ENCODE results near the gene LAMA1.

Gene LAMA1

DNA sequence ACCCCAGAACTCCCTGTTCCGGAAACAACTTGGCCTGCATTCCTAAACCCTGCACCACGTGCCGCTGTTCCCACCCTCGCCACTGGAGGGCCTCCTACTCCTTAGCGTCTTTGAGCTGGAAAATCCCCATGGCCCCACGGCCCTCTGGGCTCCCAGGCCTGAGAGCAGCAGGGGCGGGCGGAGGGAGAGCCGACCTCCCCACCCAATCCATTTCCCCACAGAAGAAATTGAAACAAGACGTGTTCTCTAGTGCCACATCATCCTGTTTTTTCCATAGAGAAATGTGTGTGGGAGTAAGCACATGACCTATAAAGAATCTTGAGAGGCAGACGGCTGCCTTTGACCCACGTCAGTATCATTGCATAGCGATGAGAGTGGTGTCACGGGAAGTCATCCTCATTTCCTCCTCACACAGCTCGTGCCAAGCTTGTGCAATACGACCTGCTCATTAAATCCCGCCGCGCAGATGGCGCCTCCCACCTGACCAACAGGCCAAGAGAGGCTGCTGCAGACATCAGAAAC, 79.2 kb downstream of the LAMA1 start:
- Histone ChIP-seq H3K36me3 (ENCODE audit: control insufficient read depth, low read length) (no peaks in the 10 kb centered on the region), H3K4me1 (ENCODE audit: control insufficient read depth, low read length) (no peaks in the 10 kb centered on the region), H4K20me1 (ENCODE audit: control insufficient read depth, insufficient read depth, low read depth, low read length) (no peaks in the 10 kb centered on the region), H3K4me2 (ENCODE audit: low read length) (no peak overlapping the region), H3K27me3 (ENCODE audit: control insufficient read depth, low read length) (no peaks in the 10 kb centered on the region), H3K79me2 (ENCODE audit: control insufficient read depth, low read length) (no peaks in the 10 kb centered on the region), H3K4me3 (ENCODE audit: low read length) (no peak overlapping the region), H3F3A (ENCODE audit: control insufficient read depth, insufficient read depth) (no peaks in the 10 kb centered on the region), H3K9me2 (replicated peaks; ENCODE audit: control insufficient read depth, low read length) (no peaks in the 10 kb centered on the region), H3K27ac (ENCODE audit: low read depth, low read length) (no peak overlapping the region), H3K9me3 (ENCODE audit: control insufficient read depth, insufficient read depth, low read length) (no peaks in the 10 kb centered on the region)
- TF ChIP-seq, protein P1, sequence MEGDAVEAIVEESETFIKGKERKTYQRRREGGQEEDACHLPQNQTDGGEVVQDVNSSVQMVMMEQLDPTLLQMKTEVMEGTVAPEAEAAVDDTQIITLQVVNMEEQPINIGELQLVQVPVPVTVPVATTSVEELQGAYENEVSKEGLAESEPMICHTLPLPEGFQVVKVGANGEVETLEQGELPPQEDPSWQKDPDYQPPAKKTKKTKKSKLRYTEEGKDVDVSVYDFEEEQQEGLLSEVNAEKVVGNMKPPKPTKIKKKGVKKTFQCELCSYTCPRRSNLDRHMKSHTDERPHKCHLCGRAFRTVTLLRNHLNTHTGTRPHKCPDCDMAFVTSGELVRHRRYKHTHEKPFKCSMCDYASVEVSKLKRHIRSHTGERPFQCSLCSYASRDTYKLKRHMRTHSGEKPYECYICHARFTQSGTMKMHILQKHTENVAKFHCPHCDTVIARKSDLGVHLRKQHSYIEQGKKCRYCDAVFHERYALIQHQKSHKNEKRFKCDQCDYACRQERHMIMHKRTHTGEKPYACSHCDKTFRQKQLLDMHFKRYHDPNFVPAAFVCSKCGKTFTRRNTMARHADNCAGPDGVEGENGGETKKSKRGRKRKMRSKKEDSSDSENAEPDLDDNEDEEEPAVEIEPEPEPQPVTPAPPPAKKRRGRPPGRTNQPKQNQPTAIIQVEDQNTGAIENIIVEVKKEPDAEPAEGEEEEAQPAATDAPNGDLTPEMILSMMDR (IDR thresholded peaks at IDR 0.05; ENCODE audit: low read depth, low read length, poor library complexity, severe bottlenecking) = peak; percentile 45
- no peak for TF ChIP-seq EZH2phosphoT487 (IDR thresholded peaks at IDR 0.05; ENCODE audit: borderline replicate concordance, low read length)

DNA sequence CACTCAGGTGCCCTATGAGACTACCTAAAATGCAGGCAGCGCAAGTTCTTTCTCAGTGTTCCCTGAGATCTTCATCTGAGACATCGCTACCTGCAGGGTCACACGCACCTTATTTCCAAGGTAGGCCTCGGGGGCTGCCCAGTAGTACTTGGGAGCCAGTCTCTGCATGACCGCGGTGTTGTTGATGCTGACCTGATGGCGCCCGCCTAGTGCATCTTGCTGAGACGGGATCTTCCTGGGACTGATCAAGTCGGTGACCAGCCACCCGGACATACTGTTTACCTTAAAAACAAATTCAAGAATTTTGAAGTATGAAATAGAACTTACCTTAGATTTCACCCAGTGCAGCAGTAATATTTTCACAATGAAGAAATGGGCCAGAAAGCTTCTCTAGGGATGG, 80.1 kb downstream of the LAMA1 start:
- H3K9me3 ChIP-seq (ENCODE audit: control insufficient read depth, insufficient read depth, low read length) = no peaks in the 10 kb centered on the region
- no peaks in the 10 kb centered on the region for H3F3A ChIP-seq (ENCODE audit: control insufficient read depth, insufficient read depth)
- no peaks in the 10 kb centered on the region for H4K20me1 ChIP-seq (ENCODE audit: control insufficient read depth, insufficient read depth, low read depth, low read length)
- no peaks in the 10 kb centered on the region for H3K36me3 ChIP-seq (ENCODE audit: control insufficient read depth, low read length)
- no peak overlapping the region for H3K27ac ChIP-seq (ENCODE audit: low read depth, low read length)
- H3K27me3 ChIP-seq (ENCODE audit: control insufficient read depth, low read length) = no peaks in the 10 kb centered on the region
- H3K9me2 ChIP-seq (replicated peaks; ENCODE audit: control insufficient read depth, low read length) = no peaks in the 10 kb centered on the region
- TF ChIP-seq, protein P1 (IDR thresholded peaks at IDR 0.05; ENCODE audit: low read depth, low read length, poor library complexity, severe bottlenecking) = no peak
- TF ChIP-seq EZH2phosphoT487 (IDR thresholded peaks at IDR 0.05; ENCODE audit: borderline replicate concordance, low read length) = no peak
- no peaks in the 10 kb centered on the region for H3K79me2 ChIP-seq (ENCODE audit: control insufficient read depth, low read length)
- no peak overlapping the region for H3K4me3 ChIP-seq (ENCODE audit: low read length)
- H3K4me2 ChIP-seq (ENCODE audit: low read length) = no peak overlapping the region
- H3K4me1 ChIP-seq (ENCODE audit: control insufficient read depth, low read length) = no peaks in the 10 kb centered on the region

DNA sequence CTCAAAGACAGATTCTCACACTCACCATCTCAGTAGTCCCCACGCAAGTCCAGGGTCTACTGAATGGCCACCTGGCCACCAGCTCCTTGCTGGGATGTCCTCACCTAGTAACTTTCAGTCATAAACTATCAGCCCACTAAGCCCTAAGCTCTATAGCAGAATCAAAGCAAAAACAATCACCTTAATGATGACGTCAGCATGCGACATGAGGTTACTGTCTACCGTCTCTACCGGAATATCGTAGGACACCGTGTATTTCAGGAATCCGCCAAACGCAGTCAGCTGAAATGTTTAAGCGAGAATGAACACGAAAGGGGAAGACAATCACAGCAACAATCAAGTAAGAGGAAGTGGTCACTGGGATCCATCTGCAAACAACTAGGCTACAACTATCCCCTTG, 81.8 kb downstream of the LAMA1 start:
- H3K4me3 ChIP-seq (ENCODE audit: low read length) = no peak overlapping the region
- TF ChIP-seq, protein P1 (IDR thresholded peaks at IDR 0.05; ENCODE audit: low read depth, low read length, poor library complexity, severe bottlenecking) = no peak
- TF ChIP-seq EZH2phosphoT487 (IDR thresholded peaks at IDR 0.05; ENCODE audit: borderline replicate concordance, low read length) = no peak

More for the DNA sequence above, 81.8 kb downstream of the LAMA1 start:
- Histone ChIP-seq H3K4me1 (ENCODE audit: control insufficient read depth, low read length) (no peaks in the 10 kb centered on the region), H4K20me1 (ENCODE audit: control insufficient read depth, insufficient read depth, low read depth, low read length) (no peaks in the 10 kb centered on the region), H3F3A (ENCODE audit: control insufficient read depth, insufficient read depth) (no peaks in the 10 kb centered on the region), H3K9me3 (ENCODE audit: control insufficient read depth, insufficient read depth, low read length) (no peaks in the 10 kb centered on the region), H3K27ac (ENCODE audit: low read depth, low read length) (no peak overlapping the region), H3K27me3 (ENCODE audit: control insufficient read depth, low read length) (no peaks in the 10 kb centered on the region), H3K79me2 (ENCODE audit: control insufficient read depth, low read length) (no peaks in the 10 kb centered on the region), H3K9me2 (replicated peaks; ENCODE audit: control insufficient read depth, low read length) (no peaks in the 10 kb centered on the region), H3K4me2 (ENCODE audit: low read length) (no peak overlapping the region), H3K36me3 (ENCODE audit: control insufficient read depth, low read length) (no peaks in the 10 kb centered on the region)
